H1 (cell line): Measurements from ENCODE around the gene OLFML2A. TPM values are rescaled to one million over a fixed set of nuclear protein-coding genes. Genes with fewer than 3 reads are reported as not detected.
A peak's percentile ranks its signal among the peaks of the same experiment; 100 is the strongest.

Source experiments
- CTCF ChIA-PET: fragments of 300-600 bp; sonication (Branson Sonifier 250); formaldehyde crosslinking; loops from one replicate; lab custom pipeline; 2021; ENCODE audit not compliant: partially characterized antibody; lab: Charles Lee
- POLR2A ChIA-PET: fragments of 300-600 bp; sonication (Branson Sonifier 250); formaldehyde crosslinking; loops from one replicate; lab custom pipeline; 2021; ENCODE audit warnings: inconsistent platforms; ENCODE audit not compliant: partially characterized antibody; lab: Charles Lee
- DNase-seq, 2 experiments: peaks; one replicate each; pipeline versions ENCODE4 v3.0.0 to v3.0.0-alpha.2; 2010 to 2022; ENCODE audit warnings: low spot score in 2 of 2, low read depth in 1 of 2, mixed read lengths in 1 of 2
- FAIRE-seq: peaks from 2 replicates; lab custom pipeline; 2011; peaks lifted over from hg19 to GRCh38; lab: Jason Lieb, UNC
- H2AFZ ChIP-seq: 2 replicates; pipeline ENCODE4 v1.8.1; 2012; ENCODE audit warnings: low read length, inconsistent platforms
- H2AK5ac ChIP-seq: 2 replicates; pipeline ENCODE4 v1.6.1; 2013; ENCODE audit warnings: low read depth, low read length
- H2BK120ac ChIP-seq: replicated peaks from 2 replicates; pipeline ENCODE3; 2013; ENCODE audit warnings: low read depth, low read length, inconsistent platforms
- H2BK12ac ChIP-seq: 2 replicates; pipeline ENCODE4 v1.6.1; 2013; ENCODE audit warnings: low read depth, low read length
- H2BK15ac ChIP-seq: 2 replicates; pipeline ENCODE4 v1.6.1; 2013; ENCODE audit warnings: low read length
- H2BK20ac ChIP-seq: 2 replicates; pipeline ENCODE4 v1.6.1; 2013; ENCODE audit warnings: low read length
- H2BK5ac ChIP-seq: 2 replicates; pipeline ENCODE4 v1.6.1; 2013; ENCODE audit warnings: low read depth, low read length
- H3K14ac ChIP-seq: 2 replicates; pipeline ENCODE4 v1.6.1; 2013; ENCODE audit warnings: inconsistent platforms; ENCODE audit not compliant: insufficient read length
- H3K18ac ChIP-seq: 2 replicates; pipeline ENCODE4 v1.6.1; 2013; ENCODE audit warnings: low read length; ENCODE audit errors: extremely low read depth
- H3K23ac ChIP-seq: 2 replicates; pipeline ENCODE4 v1.6.1; 2013; ENCODE audit warnings: inconsistent platforms; ENCODE audit not compliant: insufficient read length
- H3K23me2 ChIP-seq: 2 replicates; pipeline ENCODE4 v1.6.1; 2013; ENCODE audit warnings: low read depth, low read length
- H3K27ac ChIP-seq: 2 replicates; pipeline ENCODE4 v1.6.1; 2011; ENCODE audit warnings: low read depth, low read length, inconsistent platforms
- H3K27me3 ChIP-seq, 4 experiments: replicated peaks in 1 of 4; 1 replicate in 1 of 4; 2 replicates in 3 of 4; pipeline versions ENCODE4 v1.6.1 to v1.8.1; 2011 to 2013; ENCODE audit warnings: low read length in 3 of 4, mild to moderate bottlenecking in 3 of 4, inconsistent platforms in 2 of 4, mixed read lengths in 2 of 4, moderate library complexity in 1 of 4; ENCODE audit not compliant: control insufficient read depth in 3 of 4, insufficient read depth in 3 of 4; ENCODE audit errors: extremely low read depth in 1 of 4
- H3K36me3 ChIP-seq, 4 experiments: 2 replicates each; pipeline versions ENCODE4 v1.6.1 to v1.8.1; 2011 to 2013; ENCODE audit warnings: mild to moderate bottlenecking in 4 of 4, low read length in 3 of 4, moderate library complexity in 2 of 4, control low read depth in 1 of 4, inconsistent platforms in 1 of 4; ENCODE audit not compliant: insufficient read depth in 4 of 4, control insufficient read depth in 2 of 4
- H3K4ac ChIP-seq: replicated peaks from 2 replicates; pipeline ENCODE3; 2013; ENCODE audit warnings: low read length, low read depth, mixed read lengths, inconsistent platforms; ENCODE audit not compliant: insufficient read length
- H3K4me1 ChIP-seq, 4 experiments: replicated peaks in 1 of 4; 1 replicate in 1 of 4; 2 replicates in 3 of 4; pipeline versions ENCODE4 v1.6.1 to v1.8.1; 2011 to 2013; ENCODE audit warnings: low read length in 3 of 4, inconsistent platforms in 2 of 4, mixed read lengths in 1 of 4; ENCODE audit not compliant: insufficient read depth in 4 of 4, control insufficient read depth in 3 of 4
- H3K4me2 ChIP-seq, 2 experiments: 2 replicates each; pipeline versions ENCODE4 v1.6.1 to v1.8.1; 2011 to 2013; ENCODE audit warnings: low read depth in 2 of 2, low read length in 2 of 2, control low read depth in 1 of 2, inconsistent platforms in 1 of 2, mild to moderate bottlenecking in 1 of 2; ENCODE audit not compliant: insufficient read depth in 1 of 2
- H3K4me3 ChIP-seq, 4 experiments: fragments of 200-600, 300-600 bp in 1 of 4; sonication (generic), shearing (Covaris generic), sonication (Bioruptor Twin) in 1 of 4; 2 replicates each; pipeline versions ENCODE4 v1.5.1 to v1.8.1; 2011 to 2016; ENCODE audit warnings: low read length in 4 of 4, low read depth in 3 of 4, control low read depth in 2 of 4, inconsistent platforms in 2 of 4, mild to moderate bottlenecking in 2 of 4, mixed read lengths in 1 of 4, moderate library complexity in 1 of 4; ENCODE audit not compliant: insufficient read depth in 2 of 4; ENCODE audit errors: extremely low read depth in 1 of 4
- H3K56ac ChIP-seq: replicated peaks from 2 replicates; pipeline ENCODE3; 2013; ENCODE audit warnings: low read depth, mild to moderate bottlenecking, mixed read lengths, low read length, inconsistent platforms; ENCODE audit not compliant: insufficient read length
- H3K79me1 ChIP-seq: 2 replicates; pipeline ENCODE4 v1.6.1; 2013; ENCODE audit warnings: low read depth, low read length, control low read depth
- H3K79me2 ChIP-seq, 2 experiments: 2 replicates each; pipeline versions ENCODE4 v1.6.1 to v1.8.1; 2012 to 2013; ENCODE audit warnings: low read length in 2 of 2, mild to moderate bottlenecking in 2 of 2, inconsistent platforms in 1 of 2; ENCODE audit not compliant: insufficient read depth in 2 of 2, control insufficient read depth in 1 of 2
- H3K9ac ChIP-seq, 4 experiments: replicated peaks in 1 of 4; 1 replicate in 1 of 4; 2 replicates in 3 of 4; pipeline versions ENCODE4 v1.6.1 to v1.8.1; 2011 to 2013; ENCODE audit warnings: low read depth in 3 of 4, low read length in 3 of 4, control low read depth in 2 of 4, mild to moderate bottlenecking in 2 of 4, moderate library complexity in 2 of 4, inconsistent platforms in 1 of 4; ENCODE audit errors: extremely low read depth in 1 of 4
- H3K9me3 ChIP-seq, 2 experiments: 2 replicates each; pipeline versions ENCODE4 v1.6.1 to v1.8.1; 2012 to 2013; ENCODE audit warnings: mild to moderate bottlenecking in 2 of 2, moderate library complexity in 2 of 2, control low read depth in 1 of 2, inconsistent platforms in 1 of 2, low read depth in 1 of 2, low read length in 1 of 2, mixed read lengths in 1 of 2; ENCODE audit not compliant: insufficient read depth in 2 of 2
- H4K20me1 ChIP-seq, 2 experiments: replicated peaks in 1 of 2; 2 replicates each; pipeline versions ENCODE3 to v1.8.1; 2011 to 2013; ENCODE audit warnings: inconsistent platforms in 2 of 2, low read length in 2 of 2, mild to moderate bottlenecking in 1 of 2; ENCODE audit not compliant: insufficient read depth in 2 of 2, control insufficient read depth in 1 of 2
- H4K5ac ChIP-seq: 2 replicates; pipeline ENCODE4 v1.6.1; 2013; ENCODE audit warnings: low read length, low read depth, mixed read lengths, inconsistent platforms; ENCODE audit not compliant: insufficient read length
- H4K8ac ChIP-seq: 2 replicates; pipeline ENCODE4 v1.8.0; 2013; ENCODE audit warnings: mild to moderate bottlenecking, moderate library complexity, low read length, inconsistent platforms; ENCODE audit not compliant: insufficient read depth; ENCODE audit errors: extremely low read depth
- H4K91ac ChIP-seq: replicated peaks from 2 replicates; pipeline ENCODE3; 2013; ENCODE audit warnings: low read length, mixed read lengths, inconsistent platforms; ENCODE audit not compliant: insufficient read length
- CTCF ChIP-seq, 3 experiments: IDR thresholded peaks; 1 replicate in 2 of 3; 2 replicates in 1 of 3; pipeline versions ENCODE4 v1.5.1 to v1.6.1; 2011; ENCODE audit warnings: low read length in 3 of 3, mild to moderate bottlenecking in 3 of 3, inconsistent platforms in 2 of 3, low read depth in 1 of 3, moderate library complexity in 1 of 3; ENCODE audit not compliant: insufficient read depth in 1 of 3; ENCODE audit errors: control extremely low read depth in 1 of 3
- MAX ChIP-seq: IDR thresholded peaks from 2 replicates; pipeline ENCODE4 v1.6.1; 2012; ENCODE audit warnings: inconsistent platforms
- SIN3A ChIP-seq, 2 experiments: IDR thresholded peaks in 1 of 2; conservative IDR thresholded peaks in 1 of 2; 2 replicates each; pipeline ENCODE4 v1.6.1; 2011 to 2012; ENCODE audit warnings: low read length in 2 of 2, improper control_type of control experiment in 1 of 2, low read depth in 1 of 2, mild to moderate bottlenecking in 1 of 2
- SIX5 ChIP-seq: IDR thresholded peaks from 2 replicates; pipeline ENCODE4 v1.6.1; 2011; ENCODE audit warnings: mild to moderate bottlenecking, low read depth, low read length
- SP1 ChIP-seq: IDR thresholded peaks from 2 replicates; pipeline ENCODE4 v1.6.1; 2011; ENCODE audit warnings: low read depth, low read length
- SP4 ChIP-seq: IDR thresholded peaks from 2 replicates; pipeline ENCODE4 v1.6.1; 2012; ENCODE audit warnings: low read length, inconsistent platforms
- ZNF274 ChIP-seq: IDR thresholded peaks from 2 replicates; pipeline ENCODE4 v1.7.0; 2012; ENCODE audit warnings: low read length, borderline replicate concordance; ENCODE audit errors: extremely low read depth
- WGBS, 2 experiments: shearing (Covaris generic) in 1 of 2; methylation state at CpG; one replicate each; pipeline versions ENCODE4 v1.1.6 to v1.1.7; 2013 to 2015; ENCODE audit warnings: low lambda C conversion rate in 2 of 2, mixed read lengths in 2 of 2, inconsistent platforms in 1 of 2, low coverage in 1 of 2, missing lambda C conversion rate in 1 of 2; ENCODE audit not compliant: insufficient replicate concordance in 2 of 2, insufficient coverage in 1 of 2, insufficient read length in 1 of 2; ENCODE audit errors: extremely low coverage in 1 of 2, missing lambda C conversion rate in 1 of 2; 5-methylcytosine and 5-hydroxymethylcytosine counted together
- polyA plus RNA-seq, 7 experiments: library from polyadenylated mRNA; depleted of rRNA in 3 of 7; stranded (reverse) in 5 of 7; unstranded in 2 of 7; fragments of >200 nt in 5 of 7; fragments of 200-250 nt in 2 of 7; gene quantifications; 1 replicate in 5 of 7; 2 replicates in 1 of 7; 4 replicates in 1 of 7; pipeline versions ENCODE4 v1.2.1 to v1.2.3, GENCODE V29; 2011 to 2013; ENCODE audit warnings: missing spikeins in 2 of 7, mixed read lengths in 2 of 7
- total RNA-seq: library from RNA; stranded (reverse); fragmentation: NEBNext Ultra II Directional; extraction: Animal tissue kit (Norgen Biotek cat#: 25700); gene quantifications from 2 replicates; pipeline ENCODE4 v1.2.1, GENCODE V29; 2021

Gene OLFML2A
- total and polyA plus RNA-seq, 2 of the 8 experiments (the other 6 are each of a cell fraction or from before 2014, with no cell fraction given), result 7.8 to 11.5 TPM

GRCh38 chr9:124861342-124862229 lies 84.7 kb downstream of the OLFML2A start, which contains the start of the genes ARPC5L and RPL35:
ARPC5L (plus strand) TSS chr9:124862130; CDS start chr9:124869291, 7,161 bp downstream.
RPL35 (minus strand) TSS chr9:124861957; CDS start chr9:124861912, 45 bp downstream.
- peak within 1 kb of the TSS; percentile 94 to 97 (median 96) for H3K9ac ChIP-seq
- 0% methylated on average over 50 of the region's 92 CpGs; no CpG with 5 or more reads in 1 of the 2 experiments for WGBS, 2 experiments
- peak within 1 kb of the TSS; percentile 86 to 88 for H3K4me2 ChIP-seq
- peaks cover 36 to 46% (median 40%) of the 10 kb centered on the region in 4 experiments for H3K36me3 ChIP-seq
- ChIA-PET POLR2A (interaction anchor here (0.6 to 25.5 kb wide), 47 partner anchors 9 to 826 kb away, joined by 3 to 573 read pairs (median 4); partner anchors contain the start of genes HSPA5, NR6A1, OLFML2A and WDR38), CTCF (interaction anchor here (0.8 to 42.1 kb wide), 12 partner anchors 8 to 244 kb away, joined by 3 to 1529 read pairs (median 4); partner anchors contain the start of genes NR6A1, OLFML2A and WDR38)
- peak within 1 kb of the TSS; percentile 94; the same call in 1 of the 2 replicates for H2AFZ ChIP-seq
- peak within 1 kb of the TSS; percentile 89 for H3K27ac ChIP-seq
- no peaks in the 10 kb centered on the region for H3K27me3 ChIP-seq
- peak within 1 kb of the TSS; percentile 98 for H3K4ac ChIP-seq
- DNase-seq (peak in 1 of 2 experiments; percentile 94), FAIRE-seq (no peak)
- no peaks in the 10 kb centered on the region for H3K9me3 ChIP-seq
- peak within 1 kb of the TSS; percentile 87; the same call in 1 of the 2 replicates for H2AK5ac ChIP-seq
- H2BK20ac ChIP-seq, result no peak within 1 kb of the TSS
- H3K56ac ChIP-seq, result peak within 1 kb of the TSS; percentile 60
- H4K5ac ChIP-seq, result peak within 1 kb of the TSS; percentile 88
- H3K23ac ChIP-seq, result no peak within 1 kb of the TSS
- peak within 1 kb of the TSS; percentile 22; the same call in 1 of the 2 replicates for H2BK12ac ChIP-seq
- peaks cover 7% of the 10 kb centered on the region for H3K23me2 ChIP-seq
- peak within 1 kb of the TSS; percentile 77 for H4K91ac ChIP-seq
- H2BK5ac ChIP-seq, result peak within 1 kb of the TSS; percentile 94
- H2BK15ac ChIP-seq, result peak within 1 kb of the TSS; percentile 50; the same call in 1 of the 2 replicates
- H3K4me3 ChIP-seq, result peak within 1 kb of the TSS; percentile 86 to 97 (median 96)
- H3K79me1 ChIP-seq, result peaks cover 10% of the 10 kb centered on the region
- no peak within 1 kb of the TSS for H2BK120ac ChIP-seq
- H3K4me1 ChIP-seq, result peaks cover 0 to 10% (median 8%) of the 10 kb centered on the region in 4 experiments; a peak in 5 of 7 replicates
- H3K18ac ChIP-seq, result peak within 1 kb of the TSS; percentile 97
- peak within 1 kb of the TSS; percentile 99 for H4K8ac ChIP-seq
- H4K20me1 ChIP-seq, result peaks cover 34 to 39% of the 10 kb centered on the region in 2 experiments
- H3K14ac ChIP-seq, result no peak within 1 kb of the TSS
- peaks cover 16 to 33% of the 10 kb centered on the region in 2 experiments for H3K79me2 ChIP-seq
- TF ChIP-seq CTCF (IDR thresholded peaks at IDR 0.05; ENCODE audit: control extremely low read depth in 1 of 3, insufficient read depth in 1 of 3, low read depth in 1 of 3, low read length in 3 of 3) (peak in 1 of 3 experiments; percentile 36; a peak in 1 of 4 replicates), ZNF274 (no peak), SP1 (peak; percentile 88), SP4 (peak; percentile 90; the same call in 1 of the 2 replicates), SIX5 (peak; percentile 35; the same call in 1 of the 2 replicates), SIN3A (conservative IDR thresholded peaks at IDR 0.05 in 1 of 2, IDR thresholded peaks at IDR 0.05 in 1 of 2; ENCODE audit: low read depth in 1 of 2, low read length in 2 of 2) (peak; percentile 85 to 92; a peak in 2 of 4 replicates), MAX (peak; percentile 73)
